GM12874 (cell line): ENCODE results near the gene ZNF24.

Experiments
- CTCF ChIP-seq: IDR thresholded peaks from 2 replicates; pipeline ENCODE4 v1.5.1; 2011; ENCODE audit warnings: low read depth, mild to moderate bottlenecking, control low read depth, low read length, moderate library complexity; ENCODE audit not compliant: insufficient read depth

Gene ZNF24

DNA sequence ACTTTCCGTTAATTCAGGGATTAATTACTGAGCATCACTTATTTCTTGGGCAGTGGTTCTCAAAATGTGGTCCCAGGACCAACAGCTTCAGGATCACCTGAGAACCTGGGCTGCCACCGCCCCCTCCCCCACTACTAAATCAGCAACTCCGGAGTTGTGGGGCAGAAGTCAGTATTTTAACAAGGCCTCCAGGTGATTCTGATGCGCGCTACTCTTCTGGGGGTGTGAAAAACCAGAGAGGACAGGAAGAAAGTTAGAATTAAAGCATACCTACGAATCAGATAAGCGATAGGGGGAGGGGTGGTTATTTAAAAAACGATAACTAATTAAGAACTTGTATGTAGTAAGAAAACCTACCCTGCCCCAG, 54.5 kb downstream of the ZNF24 start:
- TF ChIP-seq CTCF = no peak

- TF ChIP-seq CTCF = no peak
These were observed 54.9 kb downstream of the ZNF24 start for GRCh38 chr18:35289293-35289692.

DNA sequence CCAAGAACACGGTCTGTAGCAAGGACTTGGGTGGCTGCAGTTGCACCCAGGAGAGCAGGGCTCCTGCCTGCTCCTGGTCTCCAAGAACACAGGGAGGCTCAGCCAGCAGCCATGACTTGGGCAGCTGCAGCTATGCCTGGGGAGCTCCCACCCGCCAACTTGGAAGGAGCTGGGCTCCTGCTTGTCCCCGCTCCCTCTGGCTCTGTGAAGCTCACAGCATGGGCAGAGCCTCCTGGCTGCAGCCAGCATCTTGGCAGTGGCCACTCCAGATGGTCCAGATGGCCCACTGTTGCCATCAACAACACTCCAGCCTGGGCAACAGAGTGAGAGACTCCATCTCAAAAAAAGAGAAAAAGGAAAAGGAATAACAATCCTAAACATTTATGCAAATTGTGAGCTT, 59.4 kb downstream of the ZNF24 start:
- no peak for TF ChIP-seq CTCF

GRCh38 chr18:35283923-35284794, 60.1 kb downstream of the ZNF24 start:
- no peak for TF ChIP-seq CTCF

DNA sequence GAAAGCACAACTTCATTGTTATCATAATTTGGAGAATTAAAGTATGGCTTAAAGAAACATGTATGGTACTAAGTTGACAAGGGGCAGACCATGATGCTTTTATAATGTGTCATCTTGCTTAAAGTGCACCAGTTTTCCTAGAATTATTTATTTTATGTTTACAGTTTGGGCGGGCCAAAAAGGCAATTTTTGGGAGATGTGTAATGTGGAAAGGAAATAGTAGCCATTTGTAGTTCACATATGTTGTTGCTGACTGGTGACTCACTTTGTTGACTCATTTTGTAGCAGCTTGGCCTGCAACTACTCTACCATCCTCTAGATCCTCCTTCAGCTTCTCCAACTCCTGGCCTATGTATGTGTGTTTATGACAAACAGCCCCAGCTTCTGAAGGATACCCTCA, 61.9 kb downstream of the ZNF24 start:
- TF ChIP-seq CTCF = no peak
